ENCODE results near the gene DNAH14. TPM values are rescaled to one million over a fixed set of nuclear protein-coding genes. Genes with fewer than 3 reads are reported as not detected.

Gene DNAH14
- polyA plus RNA-seq, 2 of the 4 experiments (the other 2 are of a cell fraction) = 15.9 to 35.8 TPM

- Histone ChIP-seq H3K27ac (no peak overlapping the region), H3K4me1 (peaks cover 13% of the 10 kb centered on the region), H3K9me3 (no peaks in the 10 kb centered on the region), H3K4me2 (peak overlapping the region; percentile 51), H3K4me3 (no peak overlapping the region)
- DNase-seq (ENCODE audit: low read depth in 1 of 2, low spot score in 1 of 2) (no peak), ATAC-seq (no peak), FAIRE-seq (no peak)
- TF ChIP-seq ESRRA (IDR thresholded peaks at IDR 0.05; ENCODE audit: borderline replicate concordance, low read length) (no peak), USF2 (IDR thresholded peaks at IDR 0.05) (no peak), FOSL2 (IDR thresholded peaks at IDR 0.05) (no peak), FOSL2 (CRISPR knock-in tag; IDR thresholded peaks at IDR 0.05) (no peak), EHF (CRISPR knock-in tag; IDR thresholded peaks at IDR 0.05) (no peak), HOXB5 (CRISPR knock-in tag; IDR thresholded peaks at IDR 0.05) (no peak), MAX (IDR thresholded peaks at IDR 0.05) (no peak), PHF8 (IDR thresholded peaks at IDR 0.05; ENCODE audit: borderline replicate concordance, low read depth) (no peak), ZC3H11A (IDR thresholded peaks at IDR 0.05) (no peak), NPAS2 (CRISPR knock-in tag; IDR thresholded peaks at IDR 0.05; ENCODE audit: borderline replicate concordance) (no peak), HDAC2 (IDR thresholded peaks at IDR 0.05) (no peak), SMC3 (IDR thresholded peaks at IDR 0.05) (no peak), NFE2L2 (conservative IDR thresholded peaks at IDR 0.05; ENCODE audit: low read length) (no peak), RFX5 (IDR thresholded peaks at IDR 0.05) (no peak), EP300 (IDR thresholded peaks at IDR 0.05) (no peak)
- TF ChIP-seq, protein P1, sequence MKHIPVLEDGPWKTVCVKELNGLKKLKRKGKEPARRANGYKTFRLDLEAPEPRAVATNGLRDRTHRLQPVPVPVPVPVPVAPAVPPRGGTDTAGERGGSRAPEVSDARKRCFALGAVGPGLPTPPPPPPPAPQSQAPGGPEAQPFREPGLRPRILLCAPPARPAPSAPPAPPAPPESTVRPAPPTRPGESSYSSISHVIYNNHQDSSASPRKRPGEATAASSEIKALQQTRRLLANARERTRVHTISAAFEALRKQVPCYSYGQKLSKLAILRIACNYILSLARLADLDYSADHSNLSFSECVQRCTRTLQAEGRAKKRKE (CRISPR knock-in tag; IDR thresholded peaks at IDR 0.05; ENCODE audit: low read depth) = no peak
- TF ChIP-seq, protein P2, sequence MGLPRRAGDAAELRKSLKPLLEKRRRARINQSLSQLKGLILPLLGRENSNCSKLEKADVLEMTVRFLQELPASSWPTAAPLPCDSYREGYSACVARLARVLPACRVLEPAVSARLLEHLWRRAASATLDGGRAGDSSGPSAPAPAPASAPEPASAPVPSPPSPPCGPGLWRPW (IDR thresholded peaks at IDR 0.05) = no peak
- CTCF ChIA-PET = interaction anchor here (0.6 to 1.0 kb wide), 3 partner anchors 11 to 62 kb away, joined by 3 to 4 read pairs (median 3); no protein-coding TSS in a partner anchor
- WGBS (ENCODE audit: missing lambda C conversion rate) = 59% methylated on average over 10 of the region's 10 CpGs
- POLR2A ChIA-PET = no interaction called here
Measured at GRCh38 chr1:225412803-225413351, 483.4 kb downstream of the DNAH14 start.

DNA sequence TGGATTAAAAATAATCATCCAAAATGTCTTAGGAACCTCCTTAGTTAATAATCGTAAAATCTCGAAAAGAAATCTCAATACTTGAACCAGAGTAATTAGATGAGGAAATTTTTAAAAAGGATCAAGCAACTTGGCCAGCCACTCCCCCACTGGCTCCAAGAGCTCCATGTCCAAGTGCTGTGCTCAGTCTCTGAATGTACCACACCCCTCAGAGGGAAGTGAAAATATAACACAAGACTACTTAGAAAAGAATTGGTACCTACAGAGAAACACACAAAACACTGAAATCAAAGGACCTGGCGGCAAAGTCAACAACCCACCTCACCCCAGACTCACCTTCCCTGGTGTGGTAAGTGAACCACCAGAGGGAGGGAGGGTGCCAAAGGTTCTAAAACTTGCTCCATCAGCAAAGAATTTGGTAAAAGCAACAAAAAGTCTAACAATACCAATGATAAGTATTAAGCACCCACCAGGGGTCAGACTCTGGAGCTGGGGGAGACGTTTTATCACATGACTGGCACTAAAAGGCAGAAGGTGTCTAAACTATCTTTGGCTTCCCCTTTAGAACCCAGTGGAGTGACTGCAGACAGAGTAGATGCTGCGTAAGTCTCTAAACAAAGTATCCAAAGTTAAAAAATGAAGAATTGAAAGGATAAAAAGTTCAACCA, 484.4 kb downstream of the DNAH14 start:
- 88% methylated on average over 5 of the region's 5 CpGs for WGBS (ENCODE audit: missing lambda C conversion rate)
- POLR2A ChIA-PET = no interaction called here
- no peak overlapping the region for H3K27ac ChIP-seq

DNA sequence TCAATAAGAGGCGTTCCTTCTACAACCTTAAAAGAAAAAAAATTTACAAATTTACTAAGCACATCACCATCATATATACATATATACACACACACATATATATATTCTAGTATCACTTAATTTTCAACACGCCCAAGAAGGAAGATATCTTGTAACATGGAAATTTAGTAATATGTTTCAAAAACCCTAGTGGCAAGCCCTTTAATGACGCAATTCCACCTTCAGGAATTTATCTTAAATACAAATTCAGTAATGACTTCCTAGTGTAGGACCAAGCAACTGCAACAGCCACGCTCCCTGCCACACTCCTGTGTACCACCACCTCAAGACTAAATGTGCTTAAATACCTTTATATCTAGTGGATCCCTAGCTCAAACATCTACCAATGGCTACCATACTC, 485.8 kb downstream of the DNAH14 start:
- FAIRE-seq (no peak), ATAC-seq (no peak), DNase-seq (ENCODE audit: low read depth in 1 of 2, low spot score in 1 of 2) (no peak)
- H3K4me1 ChIP-seq = peaks cover 13% of the 10 kb centered on the region
- H3K9me3 ChIP-seq = no peaks in the 10 kb centered on the region
- 94% methylated on average over 4 of the region's 4 CpGs for WGBS (ENCODE audit: missing lambda C conversion rate)
- CTCF ChIA-PET = interaction anchor here (0.6 kb wide), 1 partner anchor 483 kb away, joined by 3 read pairs; no protein-coding TSS in a partner anchor
- H3K27ac ChIP-seq = no peak overlapping the region
- POLR2A ChIA-PET = no interaction called here
- no peak overlapping the region for H3K4me3 ChIP-seq
- H3K4me2 ChIP-seq = no peak overlapping the region
- TF ChIP-seq, protein P1 (CRISPR knock-in tag; IDR thresholded peaks at IDR 0.05; ENCODE audit: low read depth) = no peak
- no peak for TF ChIP-seq RCOR1 (IDR thresholded peaks at IDR 0.05; ENCODE audit: low read depth, low read length)
- TF ChIP-seq CEBPB (IDR thresholded peaks at IDR 0.05) = peak; percentile 19 to 54; a peak in 2 of 4 replicates
- TF ChIP-seq MYC (IDR thresholded peaks at IDR 0.05; ENCODE audit: borderline replicate concordance, low read length) = no peak
- no peak for TF ChIP-seq TP53 (CRISPR knock-in tag; IDR thresholded peaks at IDR 0.05)
- no peak for TF ChIP-seq HDAC2 (IDR thresholded peaks at IDR 0.05)

More for the DNA sequence above, 484.4 kb downstream of the DNAH14 start:
- CTCF ChIA-PET = interaction anchor here (0.5 to 0.9 kb wide), 3 partner anchors 12 to 615 kb away, joined by 3 read pairs; no protein-coding TSS in a partner anchor
- no peak overlapping the region for H3K4me3 ChIP-seq
- DNase-seq (ENCODE audit: low read depth in 1 of 2, low spot score in 1 of 2) = no peak
- peaks cover 13% of the 10 kb centered on the region for H3K4me1 ChIP-seq
- no peak overlapping the region; the same call in 2 of the 3 replicates for H3K4me2 ChIP-seq
- TF ChIP-seq HDAC2 (IDR thresholded peaks at IDR 0.05) (no peak), MAFK (IDR thresholded peaks at IDR 0.05; ENCODE audit: partially characterized antibody) (peak; percentile 59)
- peak in 1 of 2 experiments; percentile 27; a peak in 1 of 6 replicates for ATAC-seq
- no peak for FAIRE-seq
- H3K9me3 ChIP-seq = no peaks in the 10 kb centered on the region

Data from A549 (cell line).